GM15510 (cell line): ENCODE results near the gene P2RX3.
A peak's percentile ranks its signal among the peaks of the same experiment; 100 is the strongest.

Experiments
- POLR2A ChIP-seq: IDR thresholded peaks from 3 replicates; pipeline ENCODE4 v1.6.1; 2011; ENCODE audit warnings: borderline replicate concordance; ENCODE audit not compliant: insufficient read length; ENCODE audit errors: extremely low read depth

P2RX3 gene

DNA sequence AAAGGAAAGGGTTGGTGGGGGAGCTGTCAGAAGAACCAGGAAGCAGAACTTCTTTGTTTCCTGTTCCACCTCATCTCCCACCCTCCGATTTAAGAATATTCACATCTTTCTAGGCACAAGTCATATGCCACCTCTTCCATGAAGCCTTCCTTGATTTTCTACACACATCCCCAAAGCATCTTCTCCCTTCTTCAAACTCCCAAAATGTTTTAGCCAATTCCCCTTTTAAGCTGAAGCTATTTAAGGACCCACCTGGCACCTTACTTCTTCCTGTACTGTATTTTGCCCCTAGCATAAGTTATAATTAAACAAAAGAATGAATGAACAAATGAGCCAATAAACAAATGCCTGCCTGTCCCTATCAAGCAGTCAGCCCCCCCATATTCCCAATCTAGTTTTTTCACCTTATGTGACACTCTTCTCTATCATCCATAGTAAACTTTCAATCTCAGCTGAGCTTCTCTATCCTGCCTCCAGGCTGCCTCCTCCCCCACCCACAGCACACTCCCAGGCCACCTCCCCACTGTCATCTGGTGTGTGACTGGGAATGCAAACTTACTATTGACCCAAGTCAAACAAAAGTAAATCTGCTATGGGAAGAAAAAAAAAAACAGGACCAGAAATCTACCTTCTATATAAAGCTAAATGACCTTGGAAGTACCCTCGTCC lies 17.3 kb upstream of the P2RX3 start:
- TF ChIP-seq POLR2A: no peak

DNA sequence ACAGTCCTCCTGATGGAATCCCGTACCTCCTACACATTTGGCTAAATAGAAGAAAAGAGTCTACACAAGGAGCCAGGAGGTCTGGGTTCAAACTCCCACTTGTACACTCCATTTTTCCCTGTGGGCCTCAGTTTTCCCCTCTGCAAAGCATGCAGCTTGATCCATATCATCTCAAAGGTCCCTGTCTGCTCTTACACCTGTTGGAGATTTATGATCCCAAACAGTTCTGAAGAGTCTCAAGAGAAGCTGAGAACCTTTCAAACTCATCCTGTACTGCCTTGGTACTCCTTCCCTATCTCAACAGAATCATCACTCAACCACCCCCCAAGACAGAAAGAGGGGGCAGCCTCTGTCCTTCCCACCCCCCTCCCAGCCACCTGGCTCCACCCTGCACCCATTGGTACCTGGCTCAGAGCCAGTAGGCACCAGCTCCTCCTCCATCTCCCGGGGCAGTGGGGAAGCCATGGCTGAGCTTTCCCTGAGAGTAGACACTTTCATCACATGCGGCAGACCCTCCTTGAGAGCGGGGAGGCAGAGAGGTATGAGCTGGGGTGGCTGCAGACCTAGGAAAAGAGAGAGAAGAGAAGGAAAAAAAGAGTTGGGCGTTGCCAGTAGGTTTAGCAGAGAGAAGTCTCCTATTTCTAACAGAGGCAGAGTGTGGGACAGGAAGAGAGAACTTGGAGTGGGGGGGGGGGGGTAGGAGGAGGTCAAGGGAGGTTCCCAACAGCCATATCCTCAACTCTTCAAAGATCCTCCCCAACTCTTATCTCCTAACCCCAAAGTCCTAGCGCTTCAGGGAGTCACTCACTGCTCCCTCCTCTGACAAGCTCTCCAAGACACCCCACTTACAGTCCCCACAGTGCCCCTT lies 16.5 kb upstream of the P2RX3 start:
- TF ChIP-seq POLR2A: no peak

DNA sequence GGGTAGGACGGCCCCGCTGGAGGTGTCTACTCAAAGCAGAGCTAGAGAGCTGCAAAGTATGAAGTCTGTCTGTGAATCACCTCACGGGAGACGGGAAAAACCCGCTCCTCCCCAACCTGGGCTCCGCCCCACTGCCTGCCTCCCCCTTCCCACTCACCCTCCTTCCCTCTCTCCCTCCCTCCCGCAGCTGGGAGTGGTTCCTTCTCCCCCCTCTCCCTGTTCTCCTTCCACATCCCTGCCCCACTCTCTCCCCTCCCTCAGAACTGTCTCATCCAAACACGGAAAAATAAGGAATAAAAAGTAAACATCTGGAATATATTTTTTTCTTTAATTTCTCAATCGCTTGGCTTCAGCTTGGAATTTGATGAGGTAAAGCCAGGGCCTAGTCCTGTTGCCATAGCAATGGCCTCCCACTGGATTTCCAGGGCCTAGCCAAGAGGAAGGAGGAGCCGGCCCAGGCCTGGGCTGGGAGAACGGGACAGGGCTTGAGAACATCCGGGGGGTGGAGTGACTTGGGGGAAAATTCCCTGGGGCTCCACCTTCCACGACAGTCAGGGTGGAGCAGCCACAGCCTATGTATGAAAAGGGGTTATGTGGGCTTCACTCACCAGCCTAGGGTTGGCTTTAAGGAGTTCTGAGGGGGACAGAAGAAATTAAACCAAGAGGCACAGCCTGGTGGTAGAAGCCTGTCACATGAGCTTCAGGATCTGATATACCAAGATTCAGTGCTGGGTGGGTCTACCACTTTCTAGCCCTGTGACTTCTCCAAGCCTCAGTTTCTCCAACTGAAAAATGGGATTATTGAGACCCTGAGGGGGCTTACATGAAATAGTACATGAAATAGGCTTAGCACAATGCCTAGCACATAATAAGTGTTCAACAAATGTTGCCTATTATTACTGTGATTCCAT lies 15.6 kb upstream of the P2RX3 start:
- no peak for TF ChIP-seq POLR2A

DNA sequence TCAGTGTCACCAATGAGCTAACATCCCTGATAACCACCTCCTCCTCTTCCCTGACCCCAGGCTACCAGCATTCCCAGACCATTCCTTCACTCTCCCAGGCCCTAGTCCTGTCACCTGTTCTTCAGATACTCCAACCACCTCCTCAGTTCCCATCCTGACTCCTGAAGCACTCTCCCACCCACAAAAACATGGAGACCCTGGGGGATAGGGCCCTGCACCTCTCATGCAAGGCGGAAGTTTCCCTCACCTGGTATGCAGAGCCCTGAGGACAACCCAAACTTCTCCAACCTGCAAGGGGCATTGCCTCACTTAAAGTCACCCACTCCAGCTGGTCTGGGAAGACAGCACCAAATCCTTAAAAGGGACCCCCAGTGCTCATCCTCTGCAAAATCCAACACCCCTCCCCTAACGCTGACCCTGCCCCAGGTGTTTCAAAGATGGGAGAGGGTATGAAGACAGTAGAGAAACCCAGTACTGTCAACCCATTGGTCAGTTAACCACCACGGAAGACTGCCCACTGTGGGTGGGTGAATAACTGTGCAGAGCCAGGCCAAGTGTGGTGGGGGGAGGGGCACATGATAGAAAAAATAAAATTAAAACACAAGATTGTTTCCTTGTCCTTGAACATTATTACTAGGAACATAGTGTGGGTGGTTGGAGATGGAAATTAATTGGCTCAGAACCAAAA lies 14.8 kb upstream of the P2RX3 start:
- no peak for TF ChIP-seq POLR2A

DNA sequence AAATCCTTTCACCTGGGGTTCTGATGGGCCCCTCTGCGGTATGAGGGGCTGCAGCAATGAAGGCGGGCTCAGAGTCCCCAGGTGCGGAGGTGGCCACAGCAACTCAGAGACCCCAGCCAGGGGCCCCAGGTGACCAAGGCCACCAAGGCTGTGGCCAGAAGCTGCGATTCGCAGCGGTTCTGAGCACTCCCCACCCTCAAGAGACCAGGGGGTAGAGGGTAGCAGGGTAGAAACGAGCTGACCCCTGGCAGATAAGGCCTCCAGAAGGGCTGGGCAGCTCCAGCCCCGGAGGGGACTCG lies 14.3 kb upstream of the P2RX3 start:
- TF ChIP-seq POLR2A: no peak

DNA sequence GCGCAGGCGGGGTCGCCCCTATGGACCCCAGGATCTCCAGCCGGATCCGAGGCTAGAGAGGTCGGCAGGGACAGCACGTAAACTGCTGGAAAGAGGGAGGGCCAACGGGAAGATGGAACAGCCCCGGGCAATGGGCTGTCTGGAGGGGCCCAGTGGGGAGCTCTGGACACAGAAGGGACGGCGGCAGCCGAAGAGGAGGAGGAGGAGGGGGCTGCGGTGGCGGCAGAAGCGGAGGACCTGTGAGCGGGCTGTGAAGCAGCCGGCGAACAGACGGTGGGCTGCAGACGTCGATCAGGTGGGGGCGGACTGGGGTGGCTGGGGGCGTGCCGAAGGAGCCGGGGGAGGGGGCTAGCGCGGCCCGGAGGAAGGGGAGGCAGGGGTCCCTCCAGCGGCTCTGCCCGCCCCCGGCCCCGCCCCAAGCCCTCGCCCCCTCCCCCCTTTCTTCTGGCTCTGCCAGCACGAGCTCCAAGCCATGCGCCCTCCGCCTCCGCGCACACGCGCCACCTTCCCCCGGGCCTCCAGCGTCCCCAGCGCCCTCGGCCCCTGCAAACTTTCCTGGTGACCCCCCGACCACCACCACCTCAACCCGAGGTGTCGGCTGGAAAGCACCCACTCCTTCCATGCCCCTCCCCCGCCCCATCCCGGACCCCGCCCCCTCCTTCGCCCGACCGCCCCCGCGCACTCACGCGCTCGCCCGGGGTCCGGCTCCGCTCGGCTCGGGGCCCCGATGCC lies 13.8 kb upstream of the P2RX3 start:
- no peak for TF ChIP-seq POLR2A

DNA sequence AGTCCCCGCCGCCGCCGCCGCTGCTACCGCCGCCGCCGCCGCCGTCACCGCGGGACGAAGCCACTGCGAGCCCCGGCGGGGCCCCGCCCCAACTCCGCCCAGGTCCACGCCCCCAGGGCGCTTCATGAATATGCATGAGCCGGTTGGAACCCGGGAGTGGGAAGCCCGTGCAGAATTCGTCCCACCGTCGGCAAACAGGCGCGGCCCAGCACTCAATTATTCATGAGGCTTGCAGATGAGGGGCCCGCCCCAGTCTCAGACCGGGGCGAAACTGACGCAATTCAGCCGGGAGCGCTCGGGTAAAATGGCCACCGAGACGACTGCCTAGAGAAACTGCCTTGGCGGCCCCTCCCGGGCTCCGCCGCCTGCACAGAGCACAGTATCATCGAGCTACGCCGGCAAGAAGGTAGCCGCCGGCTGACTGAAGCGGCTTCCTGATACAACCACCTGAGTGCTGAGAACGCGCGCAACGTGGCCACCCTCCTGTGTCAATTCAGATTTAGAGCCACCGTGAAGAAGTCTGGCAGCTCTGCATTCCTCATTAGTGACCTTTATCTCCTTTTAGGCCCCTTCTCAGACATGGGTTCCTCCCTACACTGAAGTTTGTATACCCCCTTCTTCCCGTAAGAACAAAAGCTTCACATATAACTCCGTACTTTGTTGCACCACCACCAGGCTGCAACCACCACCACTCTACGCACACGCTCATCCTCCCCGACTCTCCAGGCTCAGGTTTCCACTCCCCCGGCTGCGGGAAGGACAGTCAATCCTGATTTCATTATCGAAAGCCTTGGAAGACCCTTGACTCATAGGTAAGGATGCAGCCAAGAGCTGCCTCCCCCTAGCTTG lies 13.0 kb upstream of the P2RX3 start, which contains the start of gene TNKS1BP1:
Gene TNKS1BP1 (minus strand): TSS at position 67 of the 849 bp plus-strand sequence. CDS start 3,067 bp downstream, outside the sequence.
- peak; percentile 76 for TF ChIP-seq POLR2A

DNA sequence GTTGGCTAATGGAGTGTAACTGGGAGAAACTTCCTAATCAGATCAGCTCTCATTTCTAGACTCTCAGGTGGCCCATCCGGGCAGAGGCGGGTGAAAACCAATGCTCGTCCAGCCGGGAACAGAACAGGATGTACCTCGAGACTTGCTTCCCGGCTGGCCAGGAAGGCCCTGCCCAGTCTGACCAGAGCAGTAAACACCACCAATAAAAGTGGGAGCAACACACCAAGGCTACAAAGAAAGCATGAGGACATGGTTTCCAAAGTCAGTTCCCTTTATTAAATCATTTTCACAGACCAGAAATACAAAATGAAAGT lies 12.5 kb upstream of the P2RX3 start:
- no peak for TF ChIP-seq POLR2A

DNA sequence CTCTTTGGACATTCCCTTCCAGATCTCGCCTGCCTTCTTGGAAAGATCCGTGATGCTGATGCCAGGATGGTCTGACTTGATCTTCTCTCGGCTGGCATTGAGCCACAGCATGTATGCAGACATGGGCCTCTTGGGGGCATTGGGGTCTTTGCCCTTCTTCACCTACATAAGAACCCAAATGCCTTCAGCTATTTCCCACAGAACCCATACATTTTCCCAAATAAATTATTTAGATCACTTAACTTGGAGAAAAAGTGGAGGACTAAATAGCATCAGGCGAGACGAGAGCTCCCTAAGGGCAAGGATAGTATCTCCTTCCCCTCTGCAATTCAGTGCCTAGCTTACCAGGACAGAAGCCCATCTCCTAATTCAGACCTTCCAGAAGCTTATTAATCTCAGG lies 10.4 kb upstream of the P2RX3 start:
- no peak for TF ChIP-seq POLR2A

DNA sequence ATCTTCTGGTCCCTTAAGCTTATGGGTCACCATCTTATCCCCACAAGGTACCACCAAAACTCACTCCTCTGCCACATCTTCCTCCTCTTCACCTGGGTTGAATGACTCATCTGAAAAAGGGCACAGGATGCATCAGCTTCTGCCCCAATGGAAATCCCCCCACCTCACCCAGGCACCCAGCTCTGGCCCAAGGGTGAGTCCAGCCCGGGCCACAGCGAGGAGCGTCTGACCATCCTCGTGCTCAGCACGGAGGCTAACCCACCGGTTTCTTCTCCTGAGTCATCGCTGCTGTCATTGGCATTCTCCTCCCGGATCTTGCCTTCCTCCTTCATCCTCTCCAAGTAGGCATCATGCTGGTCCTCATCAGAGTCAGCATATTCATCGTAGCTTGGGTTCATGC lies 8.1 kb upstream of the P2RX3 start:
- no peak for TF ChIP-seq POLR2A

DNA sequence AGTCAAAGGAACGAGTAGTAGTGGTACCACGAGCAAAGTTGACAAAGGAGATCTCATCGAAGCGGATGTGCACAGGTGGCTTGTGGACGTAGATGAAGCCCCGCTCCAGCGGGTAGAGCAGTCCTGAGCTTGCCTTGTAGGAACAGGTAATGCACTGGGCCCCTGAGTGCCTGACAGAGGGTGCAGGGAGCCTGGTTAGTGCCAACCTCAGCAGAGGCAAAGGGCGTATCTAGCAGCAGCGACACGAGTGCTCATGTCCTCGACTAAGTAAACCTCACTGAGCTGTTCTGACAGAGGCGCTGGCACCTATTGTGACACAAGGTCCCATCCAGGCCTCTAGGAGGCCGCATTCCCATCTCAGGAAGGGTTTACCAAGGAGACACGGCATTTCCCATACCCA lies 6.4 kb upstream of the P2RX3 start:
- no peak for TF ChIP-seq POLR2A

DNA sequence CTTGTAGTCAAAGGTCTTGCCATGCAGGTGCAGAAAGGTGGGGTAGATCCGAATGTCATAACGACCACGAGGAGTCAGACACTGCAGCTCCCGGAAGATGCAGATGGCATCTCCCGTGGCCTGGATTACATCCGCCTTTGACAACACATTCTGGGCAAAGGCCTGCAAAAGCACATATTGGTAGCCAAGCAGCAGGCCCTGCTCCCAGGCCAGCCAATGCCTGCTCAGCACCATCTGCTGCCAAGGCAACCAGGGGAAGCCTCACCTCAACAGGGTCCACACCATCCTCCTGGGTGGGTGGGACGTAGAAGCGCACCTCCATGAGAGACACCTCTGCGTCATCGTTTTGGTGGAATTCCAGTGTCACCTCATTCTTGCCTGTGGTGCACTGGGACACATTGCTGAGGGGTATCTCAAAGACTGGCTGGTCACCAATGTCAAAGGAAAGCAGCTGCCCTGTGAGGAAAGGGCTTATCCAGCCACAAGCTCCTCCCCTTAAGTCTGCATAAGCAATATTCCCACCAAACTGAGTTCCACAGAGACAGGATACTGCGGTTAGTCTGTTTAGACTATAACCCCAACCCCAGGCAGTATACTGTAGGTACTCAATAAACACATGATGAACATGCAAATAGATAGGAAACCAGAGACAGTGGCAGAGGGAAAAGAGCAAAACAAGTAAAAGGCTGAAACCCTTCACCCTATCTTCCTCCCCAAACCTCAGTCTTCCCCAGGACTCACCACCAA lies 5.3 kb upstream of the P2RX3 start:
- TF ChIP-seq POLR2A: no peak

DNA sequence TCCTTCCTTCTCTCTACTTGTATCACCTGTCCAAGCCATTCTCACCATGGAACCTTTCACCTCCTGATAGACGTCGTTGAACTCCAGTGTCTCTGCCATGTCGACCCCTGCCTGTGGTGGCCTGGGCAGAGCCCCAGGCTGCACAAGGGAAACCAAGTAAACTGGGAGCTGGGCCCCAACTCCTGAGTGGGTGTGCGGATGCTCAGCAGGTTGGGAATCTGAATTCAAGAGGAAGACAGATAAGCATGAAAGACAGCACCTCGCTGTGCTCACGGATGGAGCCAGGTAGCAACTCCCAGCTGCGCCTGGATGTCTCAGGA lies 3.2 kb upstream of the P2RX3 start:
- TF ChIP-seq POLR2A: no peak
